Vagina (tissue), 2 donors: ENCODE results near the gene DBT. TPM values are rescaled to one million over a fixed set of nuclear protein-coding genes. Genes with fewer than 3 reads are reported as not detected.
"Not testable (repeated sequence)": the region's sequence is repeated elsewhere in the genome, so short reads cannot be mapped to it uniquely, and the experiment has no call there.

ENCODE experiments used
- DNase-seq, 2 donors: peaks; one replicate each; pipeline ENCODE4 v3.0.0-alpha.2; 2017; ENCODE audit errors: extremely low spot score in 2 of 2
- H3K27ac ChIP-seq: fragments of 200-600 bp; sonication (generic); one replicate; pipeline ENCODE4 v1.5.1; 2019
- H3K27me3 ChIP-seq: fragments of 200-600 bp; sonication (generic); one replicate; pipeline ENCODE4 v1.5.1; 2019
- H3K36me3 ChIP-seq, 2 donors: fragments of 200-600 bp; sonication (generic); one replicate each; pipeline ENCODE4 v1.5.1; 2017 to 2019
- H3K4me1 ChIP-seq: fragments of 200-600 bp; sonication (generic); one replicate; pipeline ENCODE4 v1.5.1; 2019
- H3K4me3 ChIP-seq, 2 donors: fragments of 200-600 bp; sonication (generic); 1 replicate in 1 of 2; 2 replicates in 1 of 2; pipeline ENCODE4 v1.5.1; 2016 to 2019
- H3K9me3 ChIP-seq: fragments of 200-600 bp; sonication (generic); one replicate; pipeline ENCODE4 v1.5.1; 2019
- POLR2A ChIP-seq, 2 donors: fragments of 450-650 bp; IDR thresholded peaks; one replicate each; pipeline ENCODE4 v1.6.1; 2017; ENCODE audit warnings: antibody characterized with exemption in 2 of 2, mild to moderate bottlenecking in 2 of 2, moderate library complexity in 2 of 2
- POLR2AphosphoS5 ChIP-seq, 2 donors: sonication (generic); formaldehyde crosslinking; IDR thresholded peaks; one replicate each; pipeline ENCODE4 v1.9.0; 2017; ENCODE audit warnings: antibody characterized with exemption in 2 of 2, mild to moderate bottlenecking in 2 of 2, low read depth in 1 of 2; ENCODE audit not compliant: insufficient read depth in 1 of 2
- intact Hi-C: fragments of 100-400 bp; cut with DNase I; formaldehyde crosslinking; loops from one replicate; pipeline ENCODE4 v1.15.1; 2023
- total RNA-seq: library from RNA; depleted of rRNA; stranded (reverse); fragments of >200 nt; gene quantifications from one replicate; pipeline ENCODE4 v1.2.3, GENCODE V29; 2016
- TF ChIP-seq, protein P1 (sequence below), 3 experiments: fragments of 450-650 bp in 2 of 3; fragments of 200-600 bp in 1 of 3; sonication (generic) in 1 of 3; IDR thresholded peaks; one replicate each; pipeline ENCODE4 v1.5.1; 2017 to 2019; ENCODE audit warnings: antibody characterized with exemption in 3 of 3, mild to moderate bottlenecking in 2 of 3, moderate library complexity in 2 of 3

The DBT gene
- total RNA-seq, 1 donor from 2014 or later: 7.4 TPM

DNA sequence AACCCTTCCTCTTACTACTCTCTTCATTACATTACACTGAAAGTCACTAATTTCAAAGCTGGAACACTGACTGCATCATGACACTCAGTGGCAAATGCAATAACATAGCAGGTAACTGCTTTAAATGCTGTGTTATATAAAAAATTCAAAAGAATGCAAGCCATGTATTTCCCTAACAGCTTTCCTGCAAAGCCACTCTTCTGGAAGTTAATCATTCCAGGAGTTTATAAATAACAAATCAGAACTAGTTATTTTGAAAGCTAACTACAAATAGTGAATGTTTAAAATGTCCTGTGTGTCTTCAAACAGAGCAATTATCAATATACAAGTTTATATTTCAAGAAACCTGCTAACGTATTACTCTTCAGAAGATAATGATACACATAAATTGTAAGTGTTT lies 34.5 kb downstream of the DBT start:
- Histone ChIP-seq H3K4me1 (no peaks in the 10 kb centered on the region), H3K4me3 (no peak overlapping the region), H3K27me3 (no peaks in the 10 kb centered on the region), H3K36me3 (peaks cover 4 to 37% of the 10 kb centered on the region in 2 donors), H3K9me3 (no peaks in the 10 kb centered on the region), H3K27ac (no peak overlapping the region)
- intact Hi-C loops: no loop called here
- DNase-seq: no peak
- TF ChIP-seq POLR2A (IDR thresholded peaks at IDR 0.05) (no peak), POLR2AphosphoS5 (IDR thresholded peaks at IDR 0.05; ENCODE audit: insufficient read depth in 1 of 2, low read depth in 1 of 2) (no peak)
- TF ChIP-seq, protein P1, sequence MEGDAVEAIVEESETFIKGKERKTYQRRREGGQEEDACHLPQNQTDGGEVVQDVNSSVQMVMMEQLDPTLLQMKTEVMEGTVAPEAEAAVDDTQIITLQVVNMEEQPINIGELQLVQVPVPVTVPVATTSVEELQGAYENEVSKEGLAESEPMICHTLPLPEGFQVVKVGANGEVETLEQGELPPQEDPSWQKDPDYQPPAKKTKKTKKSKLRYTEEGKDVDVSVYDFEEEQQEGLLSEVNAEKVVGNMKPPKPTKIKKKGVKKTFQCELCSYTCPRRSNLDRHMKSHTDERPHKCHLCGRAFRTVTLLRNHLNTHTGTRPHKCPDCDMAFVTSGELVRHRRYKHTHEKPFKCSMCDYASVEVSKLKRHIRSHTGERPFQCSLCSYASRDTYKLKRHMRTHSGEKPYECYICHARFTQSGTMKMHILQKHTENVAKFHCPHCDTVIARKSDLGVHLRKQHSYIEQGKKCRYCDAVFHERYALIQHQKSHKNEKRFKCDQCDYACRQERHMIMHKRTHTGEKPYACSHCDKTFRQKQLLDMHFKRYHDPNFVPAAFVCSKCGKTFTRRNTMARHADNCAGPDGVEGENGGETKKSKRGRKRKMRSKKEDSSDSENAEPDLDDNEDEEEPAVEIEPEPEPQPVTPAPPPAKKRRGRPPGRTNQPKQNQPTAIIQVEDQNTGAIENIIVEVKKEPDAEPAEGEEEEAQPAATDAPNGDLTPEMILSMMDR (IDR thresholded peaks at IDR 0.05): no peak

DNA sequence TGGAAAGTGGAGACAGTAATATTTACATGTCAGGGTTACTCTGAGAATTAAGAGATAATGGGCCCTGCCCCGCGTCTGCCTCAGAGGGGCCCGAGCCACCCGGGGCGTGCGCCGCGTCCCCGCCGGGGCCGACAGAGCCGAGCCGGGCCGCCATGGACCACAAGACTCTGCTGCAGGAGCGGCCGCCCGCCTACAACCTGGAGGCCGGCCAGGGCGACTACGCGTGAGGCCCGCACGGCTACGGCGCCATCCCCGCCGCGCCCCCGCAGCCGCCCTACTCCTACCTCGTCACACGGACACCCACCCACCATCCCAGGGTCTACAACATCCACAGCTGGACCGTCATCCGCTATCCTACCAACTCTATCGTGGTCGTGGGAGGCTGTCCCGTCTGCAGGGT lies 36.5 kb downstream of the DBT start:
- intact Hi-C loops: no loop called here
- Histone ChIP-seq H3K27ac (no peak overlapping the region), H3K27me3 (no peaks in the 10 kb centered on the region), H3K4me3 (no peak overlapping the region), H3K4me1 (no peaks in the 10 kb centered on the region), H3K36me3 (peaks cover 4 to 46% of the 10 kb centered on the region in 2 donors), H3K9me3 (no peaks in the 10 kb centered on the region)
- no peak for TF ChIP-seq POLR2A (IDR thresholded peaks at IDR 0.05)
- TF ChIP-seq POLR2AphosphoS5 (IDR thresholded peaks at IDR 0.05; ENCODE audit: insufficient read depth in 1 of 2, low read depth in 1 of 2): no peak
- TF ChIP-seq, protein P1 (IDR thresholded peaks at IDR 0.05): no peak
- DNase-seq: no peak

- Histone ChIP-seq H3K36me3 (peaks cover 0 to 36% of the 10 kb centered on the region in 2 donors), H3K27me3 (no peaks in the 10 kb centered on the region), H3K9me3 (no peaks in the 10 kb centered on the region), H3K27ac (no peak overlapping the region), H3K4me1 (no peaks in the 10 kb centered on the region), H3K4me3 (no peak overlapping the region)
- intact Hi-C loops: no loop called here
- no peak for DNase-seq
- TF ChIP-seq, protein P1 (IDR thresholded peaks at IDR 0.05): no peak
- TF ChIP-seq POLR2A (IDR thresholded peaks at IDR 0.05) (no peak), POLR2AphosphoS5 (IDR thresholded peaks at IDR 0.05; ENCODE audit: insufficient read depth in 1 of 2, low read depth in 1 of 2) (no peak)
These were observed 43.3 kb downstream of the DBT start for GRCh38 chr1:100206301-100206700.

DNA sequence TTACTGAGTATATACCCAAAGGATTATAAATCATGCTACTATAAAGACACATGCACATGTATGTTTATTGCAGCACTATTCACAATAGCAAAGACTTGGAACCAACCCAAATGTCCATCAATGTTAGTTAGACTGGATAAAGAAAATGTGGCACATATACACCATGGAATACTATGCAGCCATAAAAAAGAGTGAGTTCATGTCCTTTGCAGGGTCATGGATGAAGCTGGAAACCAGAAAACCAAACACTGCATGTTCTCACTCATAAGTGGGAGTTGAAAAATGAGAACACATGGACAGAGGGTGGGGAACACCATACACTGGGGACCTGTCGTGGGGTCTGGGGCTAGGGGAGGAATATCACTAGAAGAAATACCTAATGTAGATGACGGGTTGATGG lies 44.0 kb downstream of the DBT start:
- H3K27ac ChIP-seq, DNase-seq, intact Hi-C loops, H3K27me3 ChIP-seq, H3K4me1 ChIP-seq, H3K9me3 ChIP-seq, H3K4me3 ChIP-seq: not testable (repeated sequence)
- peaks cover 0 to 31% of the 10 kb centered on the region in 2 donors for H3K36me3 ChIP-seq

GRCh38 chr1:100205103-100205502 lies 44.5 kb downstream of the DBT start:
- H3K4me3 ChIP-seq, H3K27ac ChIP-seq, H3K4me1 ChIP-seq, intact Hi-C loops, DNase-seq, H3K9me3 ChIP-seq, H3K27me3 ChIP-seq: not testable (repeated sequence)
- H3K36me3 ChIP-seq: peaks cover 0 to 32% of the 10 kb centered on the region in 2 donors

DNA sequence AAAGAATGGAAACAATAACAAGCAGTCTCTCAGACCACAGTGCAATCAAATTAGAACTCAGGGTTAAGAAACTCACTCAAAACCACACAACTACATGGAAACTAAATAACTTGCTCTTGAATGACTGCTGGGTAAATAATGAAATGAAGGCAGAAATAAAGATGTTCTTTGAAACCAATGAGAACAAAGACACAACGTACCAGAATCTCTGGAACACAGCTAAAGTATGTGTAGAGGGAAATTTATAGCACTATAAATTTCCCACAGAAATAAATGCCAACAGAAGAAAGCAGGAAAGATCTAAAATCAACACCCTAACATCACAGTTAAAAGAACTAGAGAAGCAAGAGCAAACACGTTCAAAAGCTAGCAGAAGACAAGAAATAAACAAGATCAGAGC lies 46.9 kb downstream of the DBT start:
- H3K9me3 ChIP-seq, H3K27me3 ChIP-seq, H3K4me1 ChIP-seq, H3K4me3 ChIP-seq, intact Hi-C loops, DNase-seq, H3K27ac ChIP-seq: not testable (repeated sequence)
- peaks cover 0 to 45% of the 10 kb centered on the region in 2 donors for H3K36me3 ChIP-seq
- peak in 1 of 2 donors; percentile 44 for TF ChIP-seq POLR2AphosphoS5 (IDR thresholded peaks at IDR 0.05; ENCODE audit: insufficient read depth in 1 of 2, low read depth in 1 of 2)

DNA sequence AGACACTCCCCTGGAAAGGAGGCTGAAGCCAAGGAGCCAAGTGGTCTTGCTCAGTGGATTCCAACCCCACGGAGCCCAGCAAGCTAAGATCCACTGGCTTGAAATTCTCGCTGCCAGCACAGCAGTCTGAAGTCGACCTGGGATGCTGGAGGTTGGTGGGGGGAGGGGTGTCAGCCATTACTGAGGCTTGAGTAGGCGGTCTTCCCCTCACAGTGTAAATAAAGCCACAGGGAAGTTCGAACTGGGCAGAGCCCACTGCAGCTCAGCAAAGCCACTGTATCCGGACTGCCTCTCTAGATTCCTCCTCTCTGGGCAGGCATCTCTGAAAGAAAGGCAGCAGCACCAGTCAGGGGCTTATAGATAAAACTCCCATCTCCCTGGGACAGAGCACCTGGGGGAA lies 49.6 kb downstream of the DBT start:
- H3K4me3 ChIP-seq, H3K27ac ChIP-seq, H3K9me3 ChIP-seq, H3K27me3 ChIP-seq, H3K4me1 ChIP-seq, DNase-seq, intact Hi-C loops: not testable (repeated sequence)
- H3K36me3 ChIP-seq: peaks cover 0 to 30% of the 10 kb centered on the region in 2 donors
